ENCODE data around the gene AIDA. TPM values are rescaled to one million over a fixed set of nuclear protein-coding genes. Genes with fewer than 3 reads are reported as not detected.

Gene AIDA
- total RNA-seq, 4 donors from 2014 or later, result 79.3 to 119 (median 108) TPM

GRCh38 chr1:222732216-222733159, 20.2 kb upstream of the AIDA start:
- Histone ChIP-seq H3K27ac (no peak overlapping the region), H3K27me3 (no peaks in the 10 kb centered on the region), H3K4me1 (no peaks in the 10 kb centered on the region), H3K36me3 (peaks cover 19 to 91% of the 10 kb centered on the region in 2 donors), H3K4me3 (no peak overlapping the region), H3K9me3 (no peaks in the 10 kb centered on the region)
- no peak for TF ChIP-seq POLR2A (IDR thresholded peaks at IDR 0.05)
- no peak for TF ChIP-seq CTCF (IDR thresholded peaks at IDR 0.05)
- no peak for TF ChIP-seq EP300 (IDR thresholded peaks at IDR 0.05)
- TF ChIP-seq POLR2AphosphoS5 (IDR thresholded peaks at IDR 0.05), result no peak
- WGBS, 2 donors (ENCODE audit: low coverage in 1 of 2), result 86% methylated on average over 1 to 2 of the region's 3 CpGs
- ATAC-seq, result no peak

- no peak for TF ChIP-seq POLR2A (IDR thresholded peaks at IDR 0.05)
- TF ChIP-seq CTCF (IDR thresholded peaks at IDR 0.05), result no peak
- TF ChIP-seq POLR2AphosphoS5 (IDR thresholded peaks at IDR 0.05), result no peak
- TF ChIP-seq EP300 (IDR thresholded peaks at IDR 0.05), result no peak
- H3K9me3 ChIP-seq, result no peaks in the 10 kb centered on the region
- no peaks in the 10 kb centered on the region for H3K4me1 ChIP-seq
- H3K4me3 ChIP-seq, result no peak overlapping the region
- 83 to 100% methylated on average over 1 of the region's 1 CpG for WGBS, 2 donors (ENCODE audit: low coverage in 1 of 2)
- H3K27me3 ChIP-seq, result no peaks in the 10 kb centered on the region
- H3K27ac ChIP-seq, result no peak overlapping the region
- H3K36me3 ChIP-seq, result peaks cover 19 to 100% of the 10 kb centered on the region in 2 donors
- no peak for ATAC-seq
Measured at GRCh38 chr1:222730866-222731265, 18.6 kb upstream of the AIDA start.

GRCh38 chr1:222728746-222729145, 16.5 kb upstream of the AIDA start:
- no peaks in the 10 kb centered on the region for H3K27me3 ChIP-seq
- H3K4me3 ChIP-seq, result no peak overlapping the region
- H3K36me3 ChIP-seq, result peaks cover 15 to 100% of the 10 kb centered on the region in 2 donors
- no peak overlapping the region for H3K27ac ChIP-seq
- WGBS, 2 donors (ENCODE audit: low coverage in 1 of 2), result 58 to 64% methylated on average over 1 of the region's 1 CpG
- no peak for ATAC-seq
- no peaks in the 10 kb centered on the region for H3K4me1 ChIP-seq
- H3K9me3 ChIP-seq, result no peaks in the 10 kb centered on the region
- no peak for TF ChIP-seq POLR2AphosphoS5 (IDR thresholded peaks at IDR 0.05)
- no peak for TF ChIP-seq POLR2A (IDR thresholded peaks at IDR 0.05)

- ATAC-seq, result no peak
- WGBS, 2 donors (ENCODE audit: low coverage in 1 of 2), result 90 to 100% methylated on average over 2 of the region's 2 CpGs
- Histone ChIP-seq H3K27me3 (no peaks in the 10 kb centered on the region), H3K4me1 (peaks cover 0 to 27% (median 0%) of the 10 kb centered on the region in 3 donors), H3K36me3 (peaks cover 12 to 63% of the 10 kb centered on the region in 2 donors), H3K4me3 (no peak overlapping the region), H3K9me3 (no peaks in the 10 kb centered on the region), H3K27ac (no peak overlapping the region)
- TF ChIP-seq CTCF (IDR thresholded peaks at IDR 0.05) (no peak), POLR2A (IDR thresholded peaks at IDR 0.05) (no peak), POLR2AphosphoS5 (IDR thresholded peaks at IDR 0.05) (no peak), EP300 (IDR thresholded peaks at IDR 0.05) (no peak)
Measured at GRCh38 chr1:222716393-222716792, 4.1 kb upstream of the AIDA start.

- Histone ChIP-seq H3K9me3 (no peaks in the 10 kb centered on the region), H3K4me3 (peak overlapping the region; percentile 70 to 91), H3K36me3 (peaks cover 0 to 34% of the 10 kb centered on the region in 2 donors), H3K27ac (peak overlapping the region; percentile 94 to 97 (median 97)), H3K27me3 (no peaks in the 10 kb centered on the region), H3K4me1 (peaks cover 0 to 57% (median 17%) of the 10 kb centered on the region in 3 donors)
- TF ChIP-seq EP300 (IDR thresholded peaks at IDR 0.05) (no peak), POLR2A (IDR thresholded peaks at IDR 0.05) (peak; percentile 19 to 35), CTCF (IDR thresholded peaks at IDR 0.05) (peak in 1 of 4 experiments; percentile 19), POLR2AphosphoS5 (IDR thresholded peaks at IDR 0.05) (peak; percentile 60)
- 1 to 2% methylated on average over 10 to 14 of the region's 39 CpGs for WGBS, 2 donors (ENCODE audit: low coverage in 1 of 2)
- peak; percentile 87 for ATAC-seq
Measured at GRCh38 chr1:222713091-222713961, 1.0 kb upstream of the AIDA start.

Data from gastroesophageal sphincter (tissue), 4 donors.